Measurements from ENCODE around the gene FZD10. TPM values are rescaled to one million over a fixed set of nuclear protein-coding genes. Genes with fewer than 3 reads are reported as not detected.

The FZD10 gene
- total RNA-seq, 3 donors from 2014 or later = 0.14 to 0.48 (median 0.35) TPM

GRCh38 chr12:130127912-130128789 lies 34.1 kb upstream of the FZD10 start:
- intact Hi-C loops (cut with DNase I, micrococcal nuclease) = no loop called here
- H3K4me3 ChIP-seq = no peak overlapping the region
- H3K4me1 ChIP-seq (ENCODE audit: low read depth) = no peaks in the 10 kb centered on the region
- ATAC-seq (peak; percentile 49), DNase-seq (peak in 1 of 3 donors; percentile 11)
- TF ChIP-seq CTCF (IDR thresholded peaks at IDR 0.05) = no peak
- H3K9me3 ChIP-seq = no peaks in the 10 kb centered on the region
- no peaks in the 10 kb centered on the region for H3K36me3 ChIP-seq (ENCODE audit: low read depth)

GRCh38 chr12:130128790-130129735 lies 33.2 kb upstream of the FZD10 start:
- DNase-seq (no peak), ATAC-seq (no peak)
- no peak overlapping the region for H3K4me3 ChIP-seq
- H3K9me3 ChIP-seq = no peaks in the 10 kb centered on the region
- H3K36me3 ChIP-seq (ENCODE audit: low read depth) = no peaks in the 10 kb centered on the region
- intact Hi-C loops (cut with DNase I, micrococcal nuclease) = no loop called here
- H3K4me1 ChIP-seq (ENCODE audit: low read depth) = no peaks in the 10 kb centered on the region
- no peak for TF ChIP-seq CTCF (IDR thresholded peaks at IDR 0.05)

- intact Hi-C loops (cut with DNase I, micrococcal nuclease) = no loop called here
- H3K4me1 ChIP-seq (ENCODE audit: low read depth) = no peaks in the 10 kb centered on the region
- DNase-seq (no peak), ATAC-seq (no peak)
- no peak overlapping the region for H3K4me3 ChIP-seq
- TF ChIP-seq CTCF (IDR thresholded peaks at IDR 0.05) = no peak
- H3K36me3 ChIP-seq (ENCODE audit: low read depth) = no peaks in the 10 kb centered on the region
- H3K9me3 ChIP-seq = no peaks in the 10 kb centered on the region
Observed at GRCh38 chr12:130130346-130130745, 31.9 kb upstream of the FZD10 start.

GRCh38 chr12:130131025-130131424 lies 31.2 kb upstream of the FZD10 start:
- Histone ChIP-seq H3K4me1 (ENCODE audit: low read depth) (no peaks in the 10 kb centered on the region), H3K4me3 (no peak overlapping the region), H3K9me3 (no peaks in the 10 kb centered on the region), H3K36me3 (ENCODE audit: low read depth) (no peaks in the 10 kb centered on the region)
- TF ChIP-seq CTCF (IDR thresholded peaks at IDR 0.05) = no peak
- no peak for DNase-seq
- ATAC-seq = no peak
- intact Hi-C loops (cut with DNase I, micrococcal nuclease) = no loop called here

GRCh38 chr12:130131801-130132200 lies 30.5 kb upstream of the FZD10 start:
- no peak for TF ChIP-seq CTCF (IDR thresholded peaks at IDR 0.05)
- intact Hi-C loops (cut with DNase I, micrococcal nuclease) = no loop called here
- Histone ChIP-seq H3K9me3 (no peaks in the 10 kb centered on the region), H3K4me3 (no peak overlapping the region), H3K36me3 (ENCODE audit: low read depth) (no peaks in the 10 kb centered on the region), H3K4me1 (ENCODE audit: low read depth) (no peaks in the 10 kb centered on the region)
- no peak for ATAC-seq
- no peak for DNase-seq
